ENCODE data around the gene IFNL1. TPM values are rescaled to one million over a fixed set of nuclear protein-coding genes. Genes with fewer than 3 reads are reported as not detected.

Gene IFNL1
- total RNA-seq, 2 experiments from 2014 or later: not detected

- DNase-seq (no peak), ATAC-seq (ENCODE audit: poor library complexity) (no peak)
- no peak for TF ChIP-seq CTCF (IDR thresholded peaks at IDR 0.05)
- Mint-ChIP-seq H3K27ac (no peak overlapping the region), H3K27me3 (no peaks in the 10 kb centered on the region), H3K36me3 (ENCODE audit: low read depth) (peaks cover 31% of the 10 kb centered on the region), H3K9me3 (no peaks in the 10 kb centered on the region), H3K4me1 (ENCODE audit: low read depth) (no peaks in the 10 kb centered on the region), H3K4me3 (no peak overlapping the region)
- ChIA-PET CTCF (no interaction called here), POLR2A (no interaction called here)
- H3K4me3 ChIP-seq (ENCODE audit: low read length): no peak overlapping the region
- intact Hi-C loops (cut with DNase I, micrococcal nuclease): no loop called here
- H3K4me1 ChIP-seq (ENCODE audit: insufficient read depth, low read length): peaks cover 5% of the 10 kb centered on the region
- no peak overlapping the region for H3K27ac ChIP-seq (ENCODE audit: low read depth in 1 of 2, low read length in 2 of 2)
- no peaks in the 10 kb centered on the region for H3K9me3 ChIP-seq (ENCODE audit: control insufficient read depth in 1 of 2, insufficient read depth in 1 of 2, low read length in 2 of 2)
- no peaks in the 10 kb centered on the region for H3K36me3 ChIP-seq (ENCODE audit: insufficient read depth, low read length)
- no peaks in the 10 kb centered on the region for H3K27me3 ChIP-seq (ENCODE audit: control insufficient read depth in 1 of 2, insufficient read depth in 2 of 2, low read length in 2 of 2)
Observed at GRCh38 chr19:39306075-39306474, 9.9 kb downstream of the IFNL1 start.

- DNase-seq: no peak
- peaks cover 42% of the 10 kb centered on the region for H3K36me3 Mint-ChIP-seq (ENCODE audit: low read depth)
- no peaks in the 10 kb centered on the region for H3K9me3 Mint-ChIP-seq
- no peak for TF ChIP-seq CTCF (IDR thresholded peaks at IDR 0.05)
- Histone ChIP-seq H3K36me3 (ENCODE audit: insufficient read depth, low read length) (peaks cover 7% of the 10 kb centered on the region), H3K4me1 (ENCODE audit: insufficient read depth, low read length) (peaks cover 7% of the 10 kb centered on the region), H3K27me3 (ENCODE audit: control insufficient read depth in 1 of 2, insufficient read depth in 2 of 2, low read length in 2 of 2) (no peaks in the 10 kb centered on the region), H3K4me3 (ENCODE audit: low read length) (no peak overlapping the region), H3K27ac (ENCODE audit: low read depth in 1 of 2, low read length in 2 of 2) (no peak overlapping the region), H3K9me3 (ENCODE audit: control insufficient read depth in 1 of 2, insufficient read depth in 1 of 2, low read length in 2 of 2) (no peaks in the 10 kb centered on the region)
- ChIA-PET POLR2A (no interaction called here), CTCF (no interaction called here)
- no peak overlapping the region for H3K27ac Mint-ChIP-seq
- no peaks in the 10 kb centered on the region for H3K27me3 Mint-ChIP-seq
- no peak for ATAC-seq (ENCODE audit: poor library complexity)
- H3K4me1 Mint-ChIP-seq (ENCODE audit: low read depth): no peaks in the 10 kb centered on the region
- H3K4me3 Mint-ChIP-seq: no peak overlapping the region
- intact Hi-C loops (cut with DNase I, micrococcal nuclease): no loop called here
Observed at GRCh38 chr19:39307046-39307821, 11.0 kb downstream of the IFNL1 start.

- H3K27ac Mint-ChIP-seq: no peak overlapping the region
- DNase-seq (no peak), ATAC-seq (ENCODE audit: poor library complexity) (no peak)
- H3K9me3 ChIP-seq (ENCODE audit: control insufficient read depth in 1 of 2, insufficient read depth in 1 of 2, low read length in 2 of 2): no peaks in the 10 kb centered on the region
- H3K4me3 ChIP-seq (ENCODE audit: low read length): no peak overlapping the region
- ChIA-PET POLR2A (no interaction called here), CTCF (no interaction called here)
- H3K9me3 Mint-ChIP-seq: no peaks in the 10 kb centered on the region
- H3K27ac ChIP-seq (ENCODE audit: low read depth in 1 of 2, low read length in 2 of 2): no peak overlapping the region
- peaks cover 7% of the 10 kb centered on the region for H3K4me1 ChIP-seq (ENCODE audit: insufficient read depth, low read length)
- no peak overlapping the region for H3K4me3 Mint-ChIP-seq
- H3K27me3 Mint-ChIP-seq: no peaks in the 10 kb centered on the region
- intact Hi-C loops (cut with DNase I, micrococcal nuclease): no loop called here
- no peaks in the 10 kb centered on the region for H3K4me1 Mint-ChIP-seq (ENCODE audit: low read depth)
- peaks cover 47% of the 10 kb centered on the region for H3K36me3 Mint-ChIP-seq (ENCODE audit: low read depth)
- no peaks in the 10 kb centered on the region for H3K27me3 ChIP-seq (ENCODE audit: control insufficient read depth in 1 of 2, insufficient read depth in 2 of 2, low read length in 2 of 2)
- TF ChIP-seq CTCF (IDR thresholded peaks at IDR 0.05): no peak
- H3K36me3 ChIP-seq (ENCODE audit: insufficient read depth, low read length): peaks cover 13% of the 10 kb centered on the region
Observed at GRCh38 chr19:39307822-39308530, 11.8 kb downstream of the IFNL1 start.

Measured in CD4-positive, alpha-beta T cell (primary cell).